ENCODE measurements around the gene SH2D3C.

- TF ChIP-seq, protein P1, sequence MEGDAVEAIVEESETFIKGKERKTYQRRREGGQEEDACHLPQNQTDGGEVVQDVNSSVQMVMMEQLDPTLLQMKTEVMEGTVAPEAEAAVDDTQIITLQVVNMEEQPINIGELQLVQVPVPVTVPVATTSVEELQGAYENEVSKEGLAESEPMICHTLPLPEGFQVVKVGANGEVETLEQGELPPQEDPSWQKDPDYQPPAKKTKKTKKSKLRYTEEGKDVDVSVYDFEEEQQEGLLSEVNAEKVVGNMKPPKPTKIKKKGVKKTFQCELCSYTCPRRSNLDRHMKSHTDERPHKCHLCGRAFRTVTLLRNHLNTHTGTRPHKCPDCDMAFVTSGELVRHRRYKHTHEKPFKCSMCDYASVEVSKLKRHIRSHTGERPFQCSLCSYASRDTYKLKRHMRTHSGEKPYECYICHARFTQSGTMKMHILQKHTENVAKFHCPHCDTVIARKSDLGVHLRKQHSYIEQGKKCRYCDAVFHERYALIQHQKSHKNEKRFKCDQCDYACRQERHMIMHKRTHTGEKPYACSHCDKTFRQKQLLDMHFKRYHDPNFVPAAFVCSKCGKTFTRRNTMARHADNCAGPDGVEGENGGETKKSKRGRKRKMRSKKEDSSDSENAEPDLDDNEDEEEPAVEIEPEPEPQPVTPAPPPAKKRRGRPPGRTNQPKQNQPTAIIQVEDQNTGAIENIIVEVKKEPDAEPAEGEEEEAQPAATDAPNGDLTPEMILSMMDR (IDR thresholded peaks at IDR 0.05; ENCODE audit: insufficient read depth, low read length, poor library complexity, severe bottlenecking): no peak
- no peak for TF ChIP-seq EZH2phosphoT487 (conservative IDR thresholded peaks at IDR 0.05; ENCODE audit: low read length)
These were observed 35.9 kb downstream of the SH2D3C start for GRCh38 chr9:127742435-127743088.

Data from SU-DHL-6 (cell line).